WTC11 (cell line): ENCODE results near the gene CCDC137. TPM values are rescaled to one million over a fixed set of nuclear protein-coding genes. Genes with fewer than 3 reads are reported as not detected.

Source experiments
- ATAC-seq: fragments of 200-7000 bp; cut with Tn5 transposase; 2 replicates; pipeline ENCODE4 v1.10.0; 2021; ENCODE audit warnings: mild to moderate bottlenecking, moderate library complexity
- CTCF ChIA-PET: fragments of 300-600 bp; sonication (Branson Sonifier 250); formaldehyde crosslinking; loops from one replicate; lab custom pipeline; 2021; ENCODE audit warnings: antibody characterized with exemption; lab: Charles Lee
- POLR2A ChIA-PET: fragments of 350-600 bp; sonication (Branson Sonifier 250); formaldehyde crosslinking; loops from one replicate; lab custom pipeline; 2021; ENCODE audit warnings: antibody characterized with exemption; lab: Charles Lee
- DNase-seq: peaks from one replicate; pipeline ENCODE4 v3.0.0; 2021; ENCODE audit warnings: low spot score
- H3K27ac Mint-ChIP-seq: 2 replicates; pipeline ENCODE4 v1.8.0; 2021; ENCODE audit warnings: mixed read lengths
- H3K27me3 Mint-ChIP-seq: 2 replicates; pipeline ENCODE4 v1.8.0; 2021; ENCODE audit warnings: low read depth, mild to moderate bottlenecking, moderate library complexity, mixed read lengths
- H3K36me3 Mint-ChIP-seq: 2 replicates; pipeline ENCODE4 v1.8.0; 2021; ENCODE audit warnings: mixed read lengths
- H3K4me1 Mint-ChIP-seq: 2 replicates; pipeline ENCODE4 v1.8.0; 2022; ENCODE audit warnings: mixed read lengths
- H3K4me3 Mint-ChIP-seq: 2 replicates; pipeline ENCODE4 v1.8.0; 2021; ENCODE audit warnings: mild to moderate bottlenecking, moderate library complexity, mixed read lengths
- H3K9me3 Mint-ChIP-seq: 2 replicates; pipeline ENCODE4 v1.8.0; 2021; ENCODE audit warnings: mixed read lengths
- CREB1 ChIP-seq: sonication (generic); formaldehyde crosslinking; IDR thresholded peaks from 2 replicates; pipeline ENCODE4 v1.8.0; 2023; ENCODE audit warnings: mild to moderate bottlenecking, missing genetic modification reagents
- CREM ChIP-seq: sonication (generic); formaldehyde crosslinking; IDR thresholded peaks from 2 replicates; pipeline ENCODE4 v1.8.1; 2022; ENCODE audit warnings: mild to moderate bottlenecking, missing genetic modification reagents, moderate library complexity
- EMX1 ChIP-seq: fragments of 250-450 bp; sonication (Bioruptor Pico); IDR thresholded peaks from 2 replicates; pipeline ENCODE4 v1.8.0; 2021; ENCODE audit warnings: mild to moderate bottlenecking
- FOXP1 ChIP-seq: sonication (generic); formaldehyde crosslinking; IDR thresholded peaks from 2 replicates; pipeline ENCODE4 v1.8.0; 2022; ENCODE audit warnings: missing genetic modification reagents, mild to moderate bottlenecking, moderate library complexity, borderline replicate concordance
- GRHL2 ChIP-seq: fragments of 250-450 bp; sonication (Bioruptor Pico); IDR thresholded peaks from 2 replicates; pipeline ENCODE4 v1.8.0; 2022; ENCODE audit warnings: mild to moderate bottlenecking, moderate library complexity; ENCODE audit not compliant: insufficient replicate concordance, severe bottlenecking
- NFATC4 ChIP-seq: fragments of 250-450 bp; sonication (Bioruptor Pico); IDR thresholded peaks from 2 replicates; pipeline ENCODE4 v1.9.0; 2021; ENCODE audit warnings: mild to moderate bottlenecking
- NFYB ChIP-seq: sonication (generic); formaldehyde crosslinking; conservative IDR thresholded peaks from 2 replicates; pipeline ENCODE4 v1.8.0; 2022; ENCODE audit warnings: low read depth, missing genetic modification reagents
- NR1H2 ChIP-seq: sonication (generic); formaldehyde crosslinking; IDR thresholded peaks from 2 replicates; pipeline ENCODE4 v1.9.0; 2021; ENCODE audit warnings: mild to moderate bottlenecking, moderate library complexity, missing genetic modification reagents
- NR2C2 ChIP-seq: sonication (generic); formaldehyde crosslinking; IDR thresholded peaks from 2 replicates; pipeline ENCODE4 v1.8.0; 2022; ENCODE audit warnings: mild to moderate bottlenecking, missing genetic modification reagents
- NR3C1 ChIP-seq: sonication (generic); formaldehyde crosslinking; conservative IDR thresholded peaks from 2 replicates; pipeline ENCODE4 v1.8.1; 2023; ENCODE audit warnings: low read depth, mild to moderate bottlenecking, missing genetic modification reagents
- RORB ChIP-seq: fragments of 250-450 bp; sonication (Bioruptor Pico); IDR thresholded peaks from 2 replicates; pipeline ENCODE4 v1.9.0; 2021; ENCODE audit warnings: mild to moderate bottlenecking
- SOX15 ChIP-seq: fragments of 250-450 bp; sonication (Bioruptor Pico); IDR thresholded peaks from 2 replicates; pipeline ENCODE4 v1.9.0; 2021; ENCODE audit warnings: mild to moderate bottlenecking
- TP53 ChIP-seq: sonication (generic); formaldehyde crosslinking; IDR thresholded peaks from 2 replicates; pipeline ENCODE4 v1.8.1; 2023; ENCODE audit warnings: mild to moderate bottlenecking, missing genetic modification reagents
- ZNF396 ChIP-seq: fragments of 250-450 bp; sonication (Bioruptor Pico); IDR thresholded peaks from 2 replicates; pipeline ENCODE4 v1.8.0; 2021; ENCODE audit warnings: mild to moderate bottlenecking, moderate library complexity, borderline replicate concordance
- total RNA-seq: library from RNA; stranded (reverse); gene quantifications from 3 replicates; pipeline ENCODE4 v1.2.3, GENCODE V29; 2021
- TF ChIP-seq, protein P1 (sequence below): sonication (generic); formaldehyde crosslinking; IDR thresholded peaks from 2 replicates; pipeline ENCODE4 v1.8.1; 2023; ENCODE audit warnings: mild to moderate bottlenecking, missing genetic modification reagents, borderline replicate concordance
- TF ChIP-seq, protein P2 (sequence below): sonication (generic); formaldehyde crosslinking; IDR thresholded peaks from 2 replicates; pipeline ENCODE4 v1.8.1; 2022; ENCODE audit warnings: mild to moderate bottlenecking, moderate library complexity, missing genetic modification reagents
- TF ChIP-seq, protein P3 (sequence below): fragments of 250-450 bp; sonication (Bioruptor Pico); IDR thresholded peaks from 2 replicates; pipeline ENCODE4 v1.9.0; 2021; ENCODE audit warnings: mild to moderate bottlenecking
- TF ChIP-seq, protein P4 (sequence below): sonication (generic); formaldehyde crosslinking; IDR thresholded peaks from 2 replicates; pipeline ENCODE4 v1.8.1; 2023; ENCODE audit warnings: mild to moderate bottlenecking, missing genetic modification reagents

The CCDC137 gene
- total RNA-seq, 1 experiment from 2014 or later, result 36.8 TPM

DNA sequence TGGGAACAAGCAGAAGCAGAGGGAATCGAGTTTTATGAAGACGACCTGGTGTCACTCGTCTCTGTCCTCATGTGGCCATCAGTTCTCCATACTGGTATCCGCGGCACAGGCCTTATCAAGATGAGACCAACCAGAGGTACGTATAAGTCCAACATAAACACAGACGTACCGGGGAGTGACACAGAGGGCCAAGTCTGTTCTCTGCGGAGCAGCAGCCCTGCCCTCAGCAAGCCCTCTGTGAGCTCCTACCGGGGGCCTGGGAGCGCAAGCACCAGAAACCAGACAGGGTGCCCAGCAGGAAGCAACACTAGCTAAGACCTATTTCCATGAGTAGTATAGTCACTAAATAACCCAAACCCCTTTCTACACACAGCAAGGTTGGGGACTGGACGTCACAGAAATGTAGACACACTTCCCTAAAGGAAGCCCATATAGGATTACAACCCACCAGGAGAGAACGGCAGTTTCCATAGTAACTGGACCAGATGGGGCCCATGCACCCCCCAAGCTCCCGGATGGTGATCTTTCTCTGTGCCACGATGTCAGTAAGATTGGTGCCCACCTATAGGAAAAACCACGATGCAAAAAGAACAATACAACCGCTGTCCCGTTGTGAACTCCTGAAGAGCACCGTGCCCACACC, 16.1 kb downstream of the CCDC137 start:
- CTCF ChIA-PET, result interaction anchor here (0.9 to 2.7 kb wide), 4 partner anchors 11 to 20 kb away, joined by 7 to 15 read pairs (median 10); partner anchors contain the start of gene MRPL12
- H3K27me3 Mint-ChIP-seq, result no peaks in the 10 kb centered on the region; the same call in 1 of the 2 replicates
- DNase-seq (no peak), ATAC-seq (no peak)
- no peak for TF ChIP-seq GRHL2 (CRISPR knock-in tag)
- no peak for TF ChIP-seq ZNF396 (CRISPR knock-in tag)
- TF ChIP-seq RORB (CRISPR knock-in tag), result no peak
- TF ChIP-seq, protein P1, sequence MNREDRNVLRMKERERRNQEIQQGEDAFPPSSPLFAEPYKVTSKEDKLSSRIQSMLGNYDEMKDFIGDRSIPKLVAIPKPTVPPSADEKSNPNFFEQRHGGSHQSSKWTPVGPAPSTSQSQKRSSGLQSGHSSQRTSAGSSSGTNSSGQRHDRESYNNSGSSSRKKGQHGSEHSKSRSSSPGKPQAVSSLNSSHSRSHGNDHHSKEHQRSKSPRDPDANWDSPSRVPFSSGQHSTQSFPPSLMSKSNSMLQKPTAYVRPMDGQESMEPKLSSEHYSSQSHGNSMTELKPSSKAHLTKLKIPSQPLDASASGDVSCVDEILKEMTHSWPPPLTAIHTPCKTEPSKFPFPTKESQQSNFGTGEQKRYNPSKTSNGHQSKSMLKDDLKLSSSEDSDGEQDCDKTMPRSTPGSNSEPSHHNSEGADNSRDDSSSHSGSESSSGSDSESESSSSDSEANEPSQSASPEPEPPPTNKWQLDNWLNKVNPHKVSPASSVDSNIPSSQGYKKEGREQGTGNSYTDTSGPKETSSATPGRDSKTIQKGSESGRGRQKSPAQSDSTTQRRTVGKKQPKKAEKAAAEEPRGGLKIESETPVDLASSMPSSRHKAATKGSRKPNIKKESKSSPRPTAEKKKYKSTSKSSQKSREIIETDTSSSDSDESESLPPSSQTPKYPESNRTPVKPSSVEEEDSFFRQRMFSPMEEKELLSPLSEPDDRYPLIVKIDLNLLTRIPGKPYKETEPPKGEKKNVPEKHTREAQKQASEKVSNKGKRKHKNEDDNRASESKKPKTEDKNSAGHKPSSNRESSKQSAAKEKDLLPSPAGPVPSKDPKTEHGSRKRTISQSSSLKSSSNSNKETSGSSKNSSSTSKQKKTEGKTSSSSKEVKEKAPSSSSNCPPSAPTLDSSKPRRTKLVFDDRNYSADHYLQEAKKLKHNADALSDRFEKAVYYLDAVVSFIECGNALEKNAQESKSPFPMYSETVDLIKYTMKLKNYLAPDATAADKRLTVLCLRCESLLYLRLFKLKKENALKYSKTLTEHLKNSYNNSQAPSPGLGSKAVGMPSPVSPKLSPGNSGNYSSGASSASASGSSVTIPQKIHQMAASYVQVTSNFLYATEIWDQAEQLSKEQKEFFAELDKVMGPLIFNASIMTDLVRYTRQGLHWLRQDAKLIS (CRISPR knock-in tag), result no peak
- TF ChIP-seq EMX1 (CRISPR knock-in tag), result no peak
- TF ChIP-seq, protein P2, sequence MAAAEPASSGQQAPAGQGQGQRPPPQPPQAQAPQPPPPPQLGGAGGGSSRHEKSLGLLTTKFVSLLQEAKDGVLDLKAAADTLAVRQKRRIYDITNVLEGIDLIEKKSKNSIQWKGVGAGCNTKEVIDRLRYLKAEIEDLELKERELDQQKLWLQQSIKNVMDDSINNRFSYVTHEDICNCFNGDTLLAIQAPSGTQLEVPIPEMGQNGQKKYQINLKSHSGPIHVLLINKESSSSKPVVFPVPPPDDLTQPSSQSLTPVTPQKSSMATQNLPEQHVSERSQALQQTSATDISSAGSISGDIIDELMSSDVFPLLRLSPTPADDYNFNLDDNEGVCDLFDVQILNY (CRISPR knock-in tag), result no peak
- TF ChIP-seq TP53 (CRISPR knock-in tag), result no peak
- no peak for TF ChIP-seq NR2C2 (CRISPR knock-in tag)
- no peak for TF ChIP-seq FOXP1
- no peak for TF ChIP-seq NR3C1 (CRISPR knock-in tag)
- TF ChIP-seq CREB1 (CRISPR knock-in tag), result no peak
- TF ChIP-seq, protein P3, sequence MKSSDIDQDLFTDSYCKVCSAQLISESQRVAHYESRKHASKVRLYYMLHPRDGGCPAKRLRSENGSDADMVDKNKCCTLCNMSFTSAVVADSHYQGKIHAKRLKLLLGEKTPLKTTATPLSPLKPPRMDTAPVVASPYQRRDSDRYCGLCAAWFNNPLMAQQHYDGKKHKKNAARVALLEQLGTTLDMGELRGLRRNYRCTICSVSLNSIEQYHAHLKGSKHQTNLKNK, result no peak
- TF ChIP-seq CREM (CRISPR knock-in tag), result no peak
- TF ChIP-seq, protein P4, sequence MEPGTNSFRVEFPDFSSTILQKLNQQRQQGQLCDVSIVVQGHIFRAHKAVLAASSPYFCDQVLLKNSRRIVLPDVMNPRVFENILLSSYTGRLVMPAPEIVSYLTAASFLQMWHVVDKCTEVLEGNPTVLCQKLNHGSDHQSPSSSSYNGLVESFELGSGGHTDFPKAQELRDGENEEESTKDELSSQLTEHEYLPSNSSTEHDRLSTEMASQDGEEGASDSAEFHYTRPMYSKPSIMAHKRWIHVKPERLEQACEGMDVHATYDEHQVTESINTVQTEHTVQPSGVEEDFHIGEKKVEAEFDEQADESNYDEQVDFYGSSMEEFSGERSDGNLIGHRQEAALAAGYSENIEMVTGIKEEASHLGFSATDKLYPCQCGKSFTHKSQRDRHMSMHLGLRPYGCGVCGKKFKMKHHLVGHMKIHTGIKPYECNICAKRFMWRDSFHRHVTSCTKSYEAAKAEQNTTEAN (CRISPR knock-in tag), result no peak
- no peak for TF ChIP-seq NR1H2
- no peak for TF ChIP-seq NFYB (CRISPR knock-in tag)
- no peak for TF ChIP-seq NFATC4
- peak overlapping the region; percentile 29 for H3K27ac Mint-ChIP-seq
- peaks cover 12% of the 10 kb centered on the region for H3K4me1 Mint-ChIP-seq
- H3K36me3 Mint-ChIP-seq, result peaks cover 23% of the 10 kb centered on the region
- POLR2A ChIA-PET, result no interaction called here
- no peaks in the 10 kb centered on the region for H3K9me3 Mint-ChIP-seq
- H3K4me3 Mint-ChIP-seq, result peak overlapping the region; percentile 86

DNA sequence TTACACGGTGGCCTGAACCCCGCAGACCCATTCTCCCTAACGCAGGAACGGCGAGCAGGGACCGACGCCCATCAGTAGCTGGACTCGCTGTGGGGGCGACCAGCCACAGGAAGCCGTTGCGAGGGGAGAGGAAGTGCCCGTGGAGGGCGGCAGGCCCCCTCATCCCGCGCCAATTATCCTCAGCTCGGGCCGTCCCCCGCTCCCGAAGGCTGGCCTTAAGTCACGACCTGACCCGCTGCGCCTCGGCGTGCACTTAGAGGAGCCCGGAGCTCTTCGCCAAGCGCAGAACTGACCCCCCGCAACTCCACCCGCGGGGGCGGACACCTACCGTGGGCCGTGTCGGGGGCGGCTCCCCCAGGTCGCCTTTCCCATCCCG, 16.7 kb downstream of the CCDC137 start:
- H3K9me3 Mint-ChIP-seq, result no peaks in the 10 kb centered on the region
- ChIA-PET CTCF (interaction anchor here (0.9 to 2.7 kb wide), 7 partner anchors 8 to 186 kb away, joined by 5 to 15 read pairs (median 7); partner anchors contain the start of gene MRPL12), POLR2A (interaction anchor here (0.8 to 1.2 kb wide), 5 partner anchors 11 to 354 kb away, joined by 3 to 6 read pairs (median 3); partner anchors contain the start of genes CCDC137, DCXR, MRPL12 and OXLD1)
- no peak for TF ChIP-seq SOX15 (CRISPR knock-in tag)
- TF ChIP-seq, protein P4 (CRISPR knock-in tag), result 0 out of 2 replicates have a peak, but pooled peaks have one; percentile 35
- H3K36me3 Mint-ChIP-seq, result peaks cover 23% of the 10 kb centered on the region
- DNase-seq (no peak), ATAC-seq (no peak)
- no peaks in the 10 kb centered on the region; the same call in 1 of the 2 replicates for H3K27me3 Mint-ChIP-seq
- peaks cover 12% of the 10 kb centered on the region for H3K4me1 Mint-ChIP-seq
- peak overlapping the region; percentile 86 for H3K4me3 Mint-ChIP-seq
- H3K27ac Mint-ChIP-seq, result no peak overlapping the region
